Activated naive CD4-positive, alpha-beta T cell treated with Interleukin-2 at 50 U/mL for 16 hours (primary cell): ENCODE data around the gene DUSP23.

Experiments
- DNase-seq: peaks from one replicate; pipeline ENCODE4 v3.0.0-alpha.2; 2020

The DUSP23 gene

GRCh38 chr1:159786966-159787365 lies 6.2 kb downstream of the DUSP23 start:
- no peak for DNase-seq

- DNase-seq: no peak
These were observed 9.6 kb downstream of the DUSP23 start for GRCh38 chr1:159790237-159790917.

- DNase-seq: no peak
These were observed 10.3 kb downstream of the DUSP23 start for GRCh38 chr1:159791031-159791430.

- DNase-seq: no peak
These were observed 10.7 kb downstream of the DUSP23 start for GRCh38 chr1:159791461-159791860.

- DNase-seq: no peak
These were observed 14.8 kb downstream of the DUSP23 start for GRCh38 chr1:159795534-159795933.

- peak; percentile 36 for DNase-seq
These were observed 18.1 kb downstream of the DUSP23 start for GRCh38 chr1:159798893-159799292.

- no peak for DNase-seq
These were observed 18.8 kb downstream of the DUSP23 start for GRCh38 chr1:159799446-159799985.

- peak; percentile 14 for DNase-seq
These were observed 19.6 kb downstream of the DUSP23 start for GRCh38 chr1:159800177-159800930.

GRCh38 chr1:159802111-159802510 lies 21.3 kb downstream of the DUSP23 start, which contains the start of gene FCRL6:
TSS of gene FCRL6 (plus strand) at chr1:159802360. CDS start at chr1:159802425, 65 bp downstream.
- DNase-seq: no peak

GRCh38 chr1:159803956-159804689 lies 23.4 kb downstream of the DUSP23 start:
- no peak for DNase-seq

- DNase-seq: no peak
These were observed 24.2 kb downstream of the DUSP23 start for GRCh38 chr1:159804924-159805323.

- no peak for DNase-seq
These were observed 35.2 kb downstream of the DUSP23 start for GRCh38 chr1:159815926-159816325.

- DNase-seq: no peak
These were observed 36.7 kb downstream of the DUSP23 start for GRCh38 chr1:159817276-159818041.

- DNase-seq: no peak
These were observed 40.6 kb downstream of the DUSP23 start for GRCh38 chr1:159821171-159821867.

- no peak for DNase-seq
These were observed 42.6 kb downstream of the DUSP23 start for GRCh38 chr1:159823406-159823805.

GRCh38 chr1:159825564-159825963 lies 44.8 kb downstream of the DUSP23 start:
- no peak for DNase-seq

- DNase-seq: peak; percentile 51
These were observed 45.8 kb downstream of the DUSP23 start, which contains the start of gene SLAMF8 for GRCh38 chr1:159826441-159827101. TSS of gene SLAMF8 (plus strand) at chr1:159826873. CDS start at chr1:159826899, 26 bp downstream.

- no peak for DNase-seq
These were observed 46.3 kb downstream of the DUSP23 start for GRCh38 chr1:159827102-159827490.

- no peak for DNase-seq
These were observed 46.8 kb downstream of the DUSP23 start for GRCh38 chr1:159827549-159827948.

- DNase-seq: no peak
These were observed 47.4 kb downstream of the DUSP23 start for GRCh38 chr1:159828176-159828575.

GRCh38 chr1:159828581-159829272 lies 48.0 kb downstream of the DUSP23 start:
- DNase-seq: no peak
